Endothelial cell of umbilical vein (primary cell): ENCODE measurements around the gene ATP10A. TPM values are rescaled to one million over a fixed set of nuclear protein-coding genes. Genes with fewer than 3 reads are reported as not detected.

Source experiments
- BruUV-seq: library from RNA; stranded (reverse); fragments of 400-500 nt; replicated peaks from 2 replicates; lab custom pipeline; 2021; lab: Mats Ljungman, UMichigan
- CTCF ChIA-PET: fragments of 300-600, 350-600 bp; sonication (Branson Sonifier 250); formaldehyde crosslinking; loops from one replicate; lab custom pipeline; 2021; ENCODE audit warnings: antibody characterized with exemption, inconsistent platforms; lab: Charles Lee
- POLR2A ChIA-PET: fragments of 300-600, 350-600 bp; sonication (Branson Sonifier 250); formaldehyde crosslinking; loops from one replicate; lab custom pipeline; 2021; ENCODE audit warnings: antibody characterized with exemption, inconsistent platforms; lab: Charles Lee
- DNase-seq: peaks from one replicate; pipeline ENCODE4 v3.0.0-alpha.2; 2011; ENCODE audit warnings: low read depth, low spot score
- FAIRE-seq: peaks from 2 replicates; lab custom pipeline; 2011; peaks lifted over from hg19 to GRCh38; lab: Jason Lieb, UNC
- H2AFZ ChIP-seq: 2 replicates; pipeline ENCODE4 v1.6.0; 2012; ENCODE audit warnings: low read depth, low read length, control low read depth, inconsistent platforms
- H3K27ac ChIP-seq: 2 replicates; pipeline ENCODE4 v1.5.1; 2011; ENCODE audit warnings: low read depth, mild to moderate bottlenecking, control low read depth, low read length, moderate library complexity; ENCODE audit not compliant: insufficient read depth
- H3K27me3 ChIP-seq, 2 experiments: 2 replicates each; pipeline versions ENCODE4 v1.6.0 to v1.6.1; 2011; ENCODE audit warnings: low read length in 2 of 2, mixed read lengths in 1 of 2; ENCODE audit not compliant: control insufficient read depth in 2 of 2, insufficient read depth in 2 of 2
- H3K36me3 ChIP-seq, 2 experiments: 2 replicates in 1 of 2; 3 replicates in 1 of 2; pipeline ENCODE4 v1.5.1; 2011; ENCODE audit warnings: low read length in 2 of 2, mild to moderate bottlenecking in 1 of 2, moderate library complexity in 1 of 2; ENCODE audit not compliant: control insufficient read depth in 2 of 2, insufficient read depth in 2 of 2; ENCODE audit errors: extremely low read depth in 1 of 2
- H3K4me1 ChIP-seq: 3 replicates; pipeline ENCODE4 v1.5.1; 2011; ENCODE audit warnings: mild to moderate bottlenecking, low read length; ENCODE audit not compliant: control insufficient read depth, insufficient read depth; ENCODE audit errors: extremely low read depth
- H3K4me2 ChIP-seq: 2 replicates; pipeline ENCODE4 v1.6.1; 2011; ENCODE audit warnings: low read length, control low read depth, mixed read lengths; ENCODE audit not compliant: insufficient read depth
- H3K4me3 ChIP-seq, 3 experiments: fragments of 200-600 bp in 1 of 3; sonication (generic), shearing (Covaris generic) in 1 of 3; replicated peaks in 1 of 3; 2 replicates each; pipeline ENCODE4 v1.5.1; 2011 to 2016; ENCODE audit warnings: control low read depth in 3 of 3, low read length in 3 of 3, mild to moderate bottlenecking in 2 of 3, inconsistent platforms in 1 of 3, low read depth in 1 of 3, moderate library complexity in 1 of 3; ENCODE audit not compliant: insufficient read depth in 1 of 3
- H3K79me2 ChIP-seq: 2 replicates; pipeline ENCODE4 v1.6.0; 2012; ENCODE audit warnings: low read length, inconsistent platforms; ENCODE audit not compliant: control insufficient read depth, insufficient read depth
- H3K9ac ChIP-seq: replicated peaks from 2 replicates; pipeline ENCODE3; 2011; ENCODE audit warnings: low read length, control low read depth; ENCODE audit not compliant: insufficient read depth; ENCODE audit errors: extremely low read depth
- H3K9me1 ChIP-seq: replicated peaks from 3 replicates; pipeline ENCODE4 v1.6.0; 2011; ENCODE audit warnings: mild to moderate bottlenecking, low read length; ENCODE audit not compliant: control insufficient read depth, insufficient read depth; ENCODE audit errors: extremely low read depth
- H3K9me3 ChIP-seq: replicated peaks from 2 replicates; pipeline ENCODE4 v1.5.1; 2012; ENCODE audit warnings: low read length, inconsistent platforms; ENCODE audit not compliant: control insufficient read depth, insufficient read depth
- H4K20me1 ChIP-seq: replicated peaks from 2 replicates; pipeline ENCODE3; 2011; ENCODE audit warnings: mild to moderate bottlenecking, low read length; ENCODE audit not compliant: control insufficient read depth, insufficient read depth; ENCODE audit errors: extremely low read depth
- EZH2 ChIP-seq: IDR thresholded peaks from 2 replicates; pipeline ENCODE4 v1.6.1; 2012; ENCODE audit warnings: borderline replicate concordance, low read depth, mild to moderate bottlenecking, moderate library complexity, low read length, inconsistent platforms; ENCODE audit not compliant: severe bottlenecking
- FOS ChIP-seq: IDR thresholded peaks from 2 replicates; pipeline ENCODE4 v1.6.1; 2011; ENCODE audit warnings: mild to moderate bottlenecking, low read length, moderate library complexity, borderline replicate concordance; ENCODE audit not compliant: insufficient read depth
- GATA2 ChIP-seq: IDR thresholded peaks from 2 replicates; pipeline ENCODE4 v1.7.0; 2011; ENCODE audit warnings: low read depth, mild to moderate bottlenecking, moderate library complexity, mixed read lengths, low read length; ENCODE audit not compliant: insufficient read length, insufficient read depth
- JUN ChIP-seq: IDR thresholded peaks from 2 replicates; pipeline ENCODE4 v1.6.1; 2011; ENCODE audit warnings: borderline replicate concordance, low read depth; ENCODE audit not compliant: insufficient read length, insufficient read depth
- MAX ChIP-seq: IDR thresholded peaks from 2 replicates; pipeline ENCODE4 v1.6.1; 2011; ENCODE audit not compliant: insufficient read depth, insufficient read length
- MYC ChIP-seq: IDR thresholded peaks from one replicate; pipeline ENCODE4 v1.6.1; 2011; ENCODE audit warnings: mild to moderate bottlenecking, low read depth, low read length
- POLR2A ChIP-seq: IDR thresholded peaks from 2 replicates; pipeline ENCODE4 v1.6.1; 2012; ENCODE audit warnings: low read depth, mild to moderate bottlenecking, control low read depth, low read length
- POLR2AphosphoS5 ChIP-seq: IDR thresholded peaks from 2 replicates; pipeline ENCODE4 v1.6.1; 2012; ENCODE audit warnings: low read depth, mild to moderate bottlenecking, control low read depth, low read length, moderate library complexity; ENCODE audit not compliant: insufficient read depth
- dilution Hi-C: fragments of 300-500 bp; cut with MboI; formaldehyde crosslinking; loops from one replicate; pipeline ENCODE4 v1.15.0; 2019; ENCODE audit warnings: low sequenced_read_pairs; ENCODE audit not compliant: extremely low pct_ligation_motif_present
- intact Hi-C: fragments of 100-400 bp; cut with micrococcal nuclease; formaldehyde crosslinking; loops from one replicate; pipeline ENCODE4 v1.10.0; 2022
- polyA plus RNA-seq, 4 experiments: library from polyadenylated mRNA; depleted of rRNA in 3 of 4; stranded (reverse) in 3 of 4; unstranded in 1 of 4; fragments of >200 nt; gene quantifications; 2 replicates each; pipeline versions ENCODE4 v1.2.1 to v1.2.3, GENCODE V29; 2011 to 2012; ENCODE audit warnings: missing spikeins in 1 of 4
- total RNA-seq: library from RNA; stranded (reverse); gene quantifications from 2 replicates; pipeline ENCODE4 v1.2.3, GENCODE V29; 2021
- TF ChIP-seq, protein P1 (sequence below), 2 donors: IDR thresholded peaks; 1 replicate in 1 of 2; 2 replicates in 1 of 2; pipeline ENCODE4 v1.5.1; 2011; ENCODE audit warnings: low read length in 2 of 2, mild to moderate bottlenecking in 2 of 2, moderate library complexity in 2 of 2, control low read depth in 1 of 2, inconsistent platforms in 1 of 2, low read depth in 1 of 2; ENCODE audit not compliant: insufficient read depth in 1 of 2; ENCODE audit errors: extremely low read depth in 1 of 2

The ATP10A gene
- total and polyA plus RNA-seq, 2 donors (not counting 3 experiments of a cell fraction or from before 2014, with no cell fraction given) = not detected

DNA sequence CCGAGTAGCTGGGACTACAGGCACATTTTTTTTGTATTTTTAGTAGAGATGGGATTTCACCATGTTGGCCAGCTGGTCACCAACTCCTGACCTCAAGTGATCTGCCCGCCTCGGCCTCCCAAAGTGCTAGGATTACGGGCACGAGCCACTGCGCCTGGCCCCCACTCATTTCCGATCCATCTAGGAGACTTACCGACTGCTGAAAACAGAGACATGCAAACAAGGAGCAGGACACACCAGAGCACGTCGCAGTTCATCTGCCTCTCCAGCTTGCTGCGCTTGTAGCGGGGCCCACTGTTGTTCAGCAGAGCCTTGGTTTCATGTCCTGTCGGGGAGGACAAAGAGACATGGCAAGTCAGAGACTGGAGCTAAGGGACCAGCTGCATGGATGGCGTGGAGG, 137.4 kb downstream of the ATP10A start:
- no peak overlapping the region for H3K4me3 ChIP-seq
- CTCF ChIA-PET = no interaction called here
- POLR2A ChIA-PET = no interaction called here
- H3K79me2 ChIP-seq = no peaks in the 10 kb centered on the region
- no peaks in the 10 kb centered on the region for H3K9me1 ChIP-seq
- H3K27me3 ChIP-seq = no peaks in the 10 kb centered on the region
- dilution Hi-C loops = no loop called here
- no peaks in the 10 kb centered on the region for H4K20me1 ChIP-seq
- H3K36me3 ChIP-seq = no peaks in the 10 kb centered on the region
- H3K27ac ChIP-seq = no peak overlapping the region
- FAIRE-seq (no peak), DNase-seq (no peak)
- intact Hi-C loops = no loop called here
- BruUV-seq = no TSS peak
- no peak overlapping the region for H3K4me2 ChIP-seq
- no peak overlapping the region for H3K9ac ChIP-seq
- no peak for TF ChIP-seq MYC
- no peak for TF ChIP-seq POLR2A
- TF ChIP-seq GATA2 = no peak
- no peak for TF ChIP-seq JUN
- TF ChIP-seq EZH2 = no peak
- no peak for TF ChIP-seq MAX
- H3K9me3 ChIP-seq = peaks cover 4% of the 10 kb centered on the region
- H3K4me1 ChIP-seq = no peaks in the 10 kb centered on the region
- H2AFZ ChIP-seq = no peak overlapping the region

DNA sequence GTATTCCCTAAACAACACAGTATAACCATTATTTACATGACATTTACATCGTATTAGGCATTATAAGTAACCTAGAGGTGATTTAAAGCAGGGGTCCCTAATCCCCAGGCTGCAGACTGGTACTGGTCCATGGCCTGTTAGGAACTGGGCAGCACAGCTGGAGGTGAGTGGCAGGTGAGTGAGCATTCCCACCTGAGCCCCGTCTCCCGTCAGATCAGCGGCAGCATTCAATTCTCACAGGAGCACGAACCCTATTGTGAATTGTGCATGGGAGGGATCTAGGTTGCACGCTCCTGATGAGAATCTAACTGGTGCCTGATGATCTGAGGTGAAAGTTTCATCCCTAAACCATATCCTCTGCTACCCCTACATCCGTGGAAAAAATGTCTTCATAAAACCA, 138.2 kb downstream of the ATP10A start:
- Histone ChIP-seq H3K36me3 (no peaks in the 10 kb centered on the region), H2AFZ (no peak overlapping the region), H3K4me3 (no peak overlapping the region), H3K27me3 (no peaks in the 10 kb centered on the region), H3K27ac (no peak overlapping the region), H3K79me2 (no peaks in the 10 kb centered on the region), H3K9me3 (peaks cover 4% of the 10 kb centered on the region), H3K4me2 (no peak overlapping the region), H3K9me1 (no peaks in the 10 kb centered on the region), H3K4me1 (no peaks in the 10 kb centered on the region), H3K9ac (no peak overlapping the region), H4K20me1 (no peaks in the 10 kb centered on the region)
- dilution Hi-C loops (no loop called here), intact Hi-C loops (no loop called here)
- ChIA-PET POLR2A (no interaction called here), CTCF (no interaction called here)
- no peak for FAIRE-seq
- BruUV-seq = no TSS peak
- TF ChIP-seq EZH2 = no peak
- TF ChIP-seq MAX = no peak
- TF ChIP-seq, protein P1, sequence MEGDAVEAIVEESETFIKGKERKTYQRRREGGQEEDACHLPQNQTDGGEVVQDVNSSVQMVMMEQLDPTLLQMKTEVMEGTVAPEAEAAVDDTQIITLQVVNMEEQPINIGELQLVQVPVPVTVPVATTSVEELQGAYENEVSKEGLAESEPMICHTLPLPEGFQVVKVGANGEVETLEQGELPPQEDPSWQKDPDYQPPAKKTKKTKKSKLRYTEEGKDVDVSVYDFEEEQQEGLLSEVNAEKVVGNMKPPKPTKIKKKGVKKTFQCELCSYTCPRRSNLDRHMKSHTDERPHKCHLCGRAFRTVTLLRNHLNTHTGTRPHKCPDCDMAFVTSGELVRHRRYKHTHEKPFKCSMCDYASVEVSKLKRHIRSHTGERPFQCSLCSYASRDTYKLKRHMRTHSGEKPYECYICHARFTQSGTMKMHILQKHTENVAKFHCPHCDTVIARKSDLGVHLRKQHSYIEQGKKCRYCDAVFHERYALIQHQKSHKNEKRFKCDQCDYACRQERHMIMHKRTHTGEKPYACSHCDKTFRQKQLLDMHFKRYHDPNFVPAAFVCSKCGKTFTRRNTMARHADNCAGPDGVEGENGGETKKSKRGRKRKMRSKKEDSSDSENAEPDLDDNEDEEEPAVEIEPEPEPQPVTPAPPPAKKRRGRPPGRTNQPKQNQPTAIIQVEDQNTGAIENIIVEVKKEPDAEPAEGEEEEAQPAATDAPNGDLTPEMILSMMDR (IDR thresholded peaks at IDR 0.05; ENCODE audit: extremely low read depth in 1 of 2, insufficient read depth in 1 of 2, low read depth in 1 of 2, low read length in 2 of 2) = no peak
- no peak for TF ChIP-seq FOS
- TF ChIP-seq POLR2AphosphoS5 = no peak
- no peak for TF ChIP-seq GATA2
- no peak for TF ChIP-seq POLR2A
- TF ChIP-seq MYC = no peak
- TF ChIP-seq JUN = no peak
- no peak for DNase-seq
